Eye (tissue), 1 donor: Measurements from ENCODE around the gene FOLH1.
"Not testable (repeated sequence)": the region's sequence is repeated elsewhere in the genome, so short reads cannot be mapped to it uniquely, and the experiment has no call there.

Source experiments
- DNase-seq: peaks from one replicate; pipeline ENCODE4 v3.0.0-alpha.2; 2015

The FOLH1 gene

DNA sequence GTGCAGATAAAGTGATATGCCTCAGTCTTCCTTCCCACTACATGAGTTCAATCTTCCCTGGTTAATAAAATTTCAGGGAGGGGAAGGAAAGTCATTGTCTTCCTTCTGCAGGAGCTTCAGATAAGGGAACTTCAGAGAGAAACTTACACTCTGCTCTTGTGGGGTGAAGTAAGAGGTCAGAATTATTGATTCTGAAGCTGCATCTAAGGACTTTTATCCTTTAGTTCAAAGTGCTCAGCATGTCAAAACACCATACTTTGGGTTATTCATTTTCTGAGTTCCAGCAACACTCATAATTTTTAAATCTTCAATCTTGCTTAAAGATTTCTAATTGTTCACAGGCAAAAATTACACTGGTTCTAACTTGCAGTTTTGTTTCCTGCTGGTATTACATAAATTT, 33.0 kb downstream of the FOLH1 start:
- not testable (repeated sequence) for DNase-seq

DNA sequence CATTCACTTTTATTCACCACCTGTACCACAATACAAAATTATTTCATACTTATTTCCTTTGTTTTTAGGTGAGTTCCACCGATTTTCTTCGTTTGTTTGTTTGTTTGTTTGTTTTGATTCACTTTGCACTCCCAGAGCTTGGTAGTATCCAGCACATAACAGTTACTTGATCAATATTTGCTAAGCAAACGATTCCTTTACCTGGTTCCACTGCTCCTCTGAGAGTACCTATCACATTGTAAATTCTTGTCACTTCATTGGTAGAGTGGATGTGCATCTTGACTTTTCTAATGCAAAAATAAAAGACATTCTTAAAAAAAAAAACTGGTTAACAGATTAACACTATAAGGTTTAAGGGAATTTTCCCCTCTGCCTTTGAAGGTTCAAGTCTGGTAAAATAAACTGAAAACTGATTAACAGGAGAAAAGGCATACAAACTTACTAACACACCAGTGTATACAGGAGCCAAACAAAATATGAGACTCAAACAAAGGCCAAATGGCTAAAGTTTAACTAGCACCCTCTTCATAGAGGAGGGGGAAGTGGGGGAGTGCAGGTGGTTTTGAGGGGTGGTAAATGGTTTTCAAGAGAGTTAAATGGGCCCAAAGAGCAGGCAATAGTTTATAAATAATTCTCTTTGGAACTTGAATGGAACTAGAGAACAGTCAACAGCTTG, 33.6 kb downstream of the FOLH1 start:
- DNase-seq, result not testable (repeated sequence)

DNA sequence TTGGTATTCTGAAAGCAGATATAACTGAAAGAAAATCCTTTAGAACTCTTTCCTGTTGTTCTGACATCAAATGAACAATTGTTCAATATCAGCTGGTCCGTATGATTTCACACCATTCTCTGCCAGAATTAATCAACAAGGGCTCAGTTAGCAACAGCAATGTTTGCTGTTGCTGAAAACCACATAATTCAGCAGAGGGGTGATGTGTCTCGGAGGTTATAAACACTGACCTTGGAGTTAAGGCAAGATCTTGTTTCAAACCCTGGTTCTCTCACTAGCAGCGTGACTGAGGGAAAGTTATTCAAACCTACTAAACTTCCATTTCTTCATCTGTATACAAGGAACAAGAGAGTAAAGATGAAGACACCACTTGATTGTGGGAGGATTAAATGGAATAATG, 36.8 kb downstream of the FOLH1 start:
- DNase-seq, result not testable (repeated sequence)

DNA sequence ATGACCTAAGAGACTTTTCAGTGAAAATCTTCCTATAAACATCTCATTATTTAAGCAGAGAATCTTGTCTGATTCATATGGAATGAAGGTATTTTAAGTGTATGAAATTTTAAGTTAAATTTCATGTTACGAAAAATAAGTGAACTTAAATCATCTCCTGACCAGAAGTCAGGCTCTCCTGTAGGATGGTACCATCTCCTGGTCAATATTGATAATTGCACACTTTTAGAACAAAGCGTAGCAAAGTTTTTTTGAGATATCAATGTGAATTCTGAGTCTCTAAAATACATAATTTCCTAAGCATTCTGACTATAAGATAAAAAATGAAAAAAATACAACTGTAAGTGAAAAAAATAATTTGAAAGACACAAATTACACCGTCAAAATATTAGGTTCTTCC, 38.8 kb downstream of the FOLH1 start:
- not testable (repeated sequence) for DNase-seq

DNA sequence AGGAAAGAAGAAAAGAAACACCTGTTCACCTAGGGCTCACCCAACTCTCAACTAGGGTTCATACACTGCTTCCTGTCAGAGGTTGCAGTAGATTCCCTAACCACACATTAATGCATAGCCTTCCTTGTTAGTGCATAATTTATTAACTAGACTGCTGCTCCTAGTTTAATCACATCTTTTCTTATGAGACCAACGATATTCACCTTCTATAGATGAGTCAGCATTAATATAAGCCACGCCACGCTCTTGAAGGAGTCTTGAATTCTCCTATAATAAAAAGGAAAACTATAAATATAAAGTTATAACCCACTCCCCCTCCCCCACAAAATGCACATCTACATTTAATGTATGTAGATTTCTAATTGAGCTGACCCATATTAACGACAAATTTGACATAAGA, 39.4 kb downstream of the FOLH1 start:
- DNase-seq, result not testable (repeated sequence)

DNA sequence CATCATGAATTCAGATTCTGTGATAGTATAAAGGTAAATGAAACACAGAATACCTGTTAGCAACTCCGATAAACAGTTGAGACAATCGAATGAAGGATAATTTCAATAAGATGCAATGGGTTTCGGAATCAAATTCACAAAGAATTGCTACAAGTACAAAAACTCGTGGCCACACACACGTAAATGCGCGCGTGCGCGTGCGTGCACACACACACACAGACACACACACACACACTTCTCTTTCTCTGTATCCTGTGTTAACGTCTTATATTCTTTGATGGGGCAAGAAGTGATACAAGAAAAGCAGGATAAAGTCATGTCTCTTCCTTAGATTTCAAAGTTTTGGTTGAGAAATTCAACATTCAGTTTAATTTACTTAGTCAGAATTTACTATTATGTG, 57.2 kb downstream of the FOLH1 start:
- no peak for DNase-seq

DNA sequence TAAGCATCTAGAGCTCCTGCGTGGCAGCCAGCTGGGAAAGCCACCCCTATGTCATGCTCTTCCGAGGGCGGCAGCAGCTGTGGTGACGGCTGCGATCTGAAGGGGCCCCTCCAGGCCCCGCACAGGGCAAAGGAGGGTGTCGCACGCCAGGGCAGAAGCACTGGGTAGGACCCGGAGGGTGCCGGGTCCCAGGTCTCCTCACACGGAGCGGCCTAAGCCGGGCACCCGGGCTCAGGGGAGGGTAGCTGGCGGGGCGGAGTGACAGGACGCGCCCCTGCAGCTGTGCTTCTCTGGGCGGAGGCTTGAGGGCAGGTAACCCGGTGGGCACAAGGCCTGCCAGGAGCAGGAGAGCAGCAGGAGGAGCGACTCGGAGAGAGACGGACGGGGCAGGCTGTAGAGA, 106.0 kb downstream of the FOLH1 start:
- not testable (repeated sequence) for DNase-seq
